HepG2 (cell line): Measurements from ENCODE around the gene OR2V2. TPM values are rescaled to one million over a fixed set of nuclear protein-coding genes. Genes with fewer than 3 reads are reported as not detected.
"Not testable (repeated sequence)": the region's sequence is repeated elsewhere in the genome, so short reads cannot be mapped to it uniquely, and the experiment has no call there.

Experiments used
- ATAC-seq: fragments of 200-7000 bp; cut with Tn5 transposase; 3 replicates; pipeline ENCODE4 v1.9.1; 2020; ENCODE audit warnings: mild to moderate bottlenecking, moderate library complexity
- BruUV-seq: library from RNA; stranded (reverse); fragments of 400-500 nt; replicated peaks from 2 replicates; lab custom pipeline; 2021; lab: Mats Ljungman, UMichigan
- CTCF ChIA-PET: fragments of 300-600 bp; formaldehyde crosslinking; extraction: SDS; loops from one replicate; lab custom pipeline; 2021; ENCODE audit warnings: low total read pairs, inconsistent platforms, low intra/inter-chr PET ratio; lab: Yijun Ruan, JAX
- POLR2A ChIA-PET: fragments of 350-600 bp; sonication (Branson Sonifier 250); formaldehyde crosslinking; loops from one replicate; lab custom pipeline; 2020; ENCODE audit warnings: antibody characterized with exemption, inconsistent platforms; lab: Yijun Ruan, JAX
- DNase-seq: peaks from one replicate; pipeline ENCODE4 v3.0.0-alpha.2; 2015; ENCODE audit warnings: low spot score
- FAIRE-seq: peaks from 3 replicates; lab custom pipeline; 2011; peaks lifted over from hg19 to GRCh38; lab: Jason Lieb, UNC
- H2AFZ ChIP-seq: one replicate; pipeline ENCODE4 v1.6.1; 2011; ENCODE audit warnings: low read length, inconsistent platforms
- H3K27ac ChIP-seq: fragments of 300-600 bp; 3 replicates; pipeline ENCODE4 v1.8.0; 2011; ENCODE audit warnings: mixed run types, mild to moderate bottlenecking, mixed read lengths, low read length, inconsistent platforms; ENCODE audit not compliant: insufficient read depth; ENCODE audit errors: extremely low read length
- H3K27me3 ChIP-seq, 2 experiments: fragments of 200-600 bp in 1 of 2; 2 replicates in 1 of 2; 3 replicates in 1 of 2; pipeline versions ENCODE4 v1.6.0 to v1.8.0; 2011; ENCODE audit warnings: low read length in 2 of 2, mild to moderate bottlenecking in 2 of 2, moderate library complexity in 2 of 2, inconsistent platforms in 1 of 2; ENCODE audit not compliant: insufficient read depth in 2 of 2, control insufficient read depth in 1 of 2
- H3K36me3 ChIP-seq, 2 experiments: fragments of 200-600 bp in 1 of 2; replicated peaks in 1 of 2; 2 replicates in 1 of 2; 3 replicates in 1 of 2; pipeline versions ENCODE4 v1.5.1 to v1.8.0; 2011; ENCODE audit warnings: low read length in 2 of 2, inconsistent platforms in 1 of 2; ENCODE audit not compliant: insufficient read depth in 2 of 2, control insufficient read depth in 1 of 2
- H3K4me1 ChIP-seq: 2 replicates; pipeline ENCODE4 v1.5.1; 2012; ENCODE audit warnings: low read length, inconsistent platforms; ENCODE audit not compliant: insufficient read depth
- H3K4me2 ChIP-seq: 2 replicates; pipeline ENCODE4 v1.6.0; 2011; ENCODE audit warnings: low read depth, low read length, inconsistent platforms
- H3K4me3 ChIP-seq, 3 experiments: fragments of 200-600 bp in 1 of 3; sonication (generic), shearing (Covaris generic) in 1 of 3; replicated peaks in 1 of 3; 2 replicates each; pipeline ENCODE4 v1.5.1; 2011 to 2016; ENCODE audit warnings: low read length in 3 of 3, inconsistent platforms in 2 of 3, low read depth in 2 of 3, mild to moderate bottlenecking in 2 of 3, control low read depth in 1 of 3, mixed read lengths in 1 of 3; ENCODE audit not compliant: insufficient read depth in 1 of 3
- H3K79me2 ChIP-seq: one replicate; pipeline ENCODE4 v1.6.1; 2011; ENCODE audit warnings: low read length, inconsistent platforms; ENCODE audit not compliant: insufficient read depth
- H3K9ac ChIP-seq: 2 replicates; pipeline ENCODE4 v1.6.0; 2011; ENCODE audit warnings: mild to moderate bottlenecking, low read depth, low read length, inconsistent platforms; ENCODE audit not compliant: insufficient read depth
- H3K9me3 ChIP-seq: 2 replicates; pipeline ENCODE4 v1.5.1; 2012; ENCODE audit warnings: mild to moderate bottlenecking, low read length
- H4K20me1 ChIP-seq: 2 replicates; pipeline ENCODE4 v1.6.0; 2011; ENCODE audit warnings: inconsistent platforms, mild to moderate bottlenecking, low read length, moderate library complexity; ENCODE audit not compliant: insufficient read depth
- CHD2 ChIP-seq: IDR thresholded peaks from 2 replicates; pipeline ENCODE4 v1.6.1; 2011; ENCODE audit warnings: low read depth, low read length, improper control_type of control experiment
- HNRNPK ChIP-seq: fragments of 200-400 bp; formaldehyde crosslinking; IDR thresholded peaks from 2 replicates; pipeline ENCODE4 v1.6.1; 2018; ENCODE audit warnings: low read length, low read depth, moderate library complexity, mild to moderate bottlenecking; ENCODE audit not compliant: poor library complexity, severe bottlenecking
- ZNF329 ChIP-seq: sonication (generic); formaldehyde crosslinking; IDR thresholded peaks from 2 replicates; pipeline ENCODE4 v1.9.0; 2021; ENCODE audit warnings: low read depth, mild to moderate bottlenecking, missing genetic modification reagents
- WGBS: methylation state at CpG from one replicate; pipeline ENCODE4 v1.1.6; 2017; ENCODE audit warnings: low lambda C conversion rate; 5-methylcytosine and 5-hydroxymethylcytosine counted together
- in situ Hi-C: cut with HindIII; loops from 2 replicates; pipeline ENCODE4 v1.10.0; 2017; ENCODE audit warnings: low pct_unique_long_range_greater_than_20kb; ENCODE audit not compliant: extremely low pct_ligation_motif_present
- intact Hi-C: fragments of 100-400 bp; cut with micrococcal nuclease; formaldehyde crosslinking; loops from one replicate; pipeline ENCODE4 v1.10.0; 2022; ENCODE audit not compliant: unreplicated experiment
- polyA plus RNA-seq, 8 experiments: library from polyadenylated mRNA; depleted of rRNA in 3 of 8; stranded (reverse) in 7 of 8; unstranded in 1 of 8; fragments of >200 nt; fragmentation: Illumina TruSeq in 4 of 8; extraction: Trizol in 4 of 8; gene quantifications; 2 replicates each; pipeline versions ENCODE4 v1.2.1 to v1.2.3, GENCODE V29; 2011 to 2016; ENCODE audit warnings: low read depth in 4 of 8, missing spikeins in 1 of 8, mixed read lengths in 1 of 8; ENCODE audit not compliant: insufficient read depth in 1 of 8
- total RNA-seq, 5 experiments: library from RNA; depleted of rRNA; stranded (reverse); fragments of >200 nt; fragmentation: Illumina TruSeq; extraction: Trizol; gene quantifications; 2 replicates each; pipeline ENCODE4 v1.2.3, GENCODE V29; 2016; ENCODE audit warnings: low read depth in 1 of 5
- TF ChIP-seq, protein P1 (sequence below): sonication (generic); formaldehyde crosslinking; IDR thresholded peaks from one replicate; pipeline ENCODE4 v1.5.1; 2020; ENCODE audit warnings: mild to moderate bottlenecking, missing genetic modification reagents; ENCODE audit errors: not compliant biosample characterization

Gene OR2V2
- total and polyA plus RNA-seq, 2 of the 13 experiments (the other 11 are each of a cell fraction or from before 2014, with no cell fraction given) = not detected

DNA sequence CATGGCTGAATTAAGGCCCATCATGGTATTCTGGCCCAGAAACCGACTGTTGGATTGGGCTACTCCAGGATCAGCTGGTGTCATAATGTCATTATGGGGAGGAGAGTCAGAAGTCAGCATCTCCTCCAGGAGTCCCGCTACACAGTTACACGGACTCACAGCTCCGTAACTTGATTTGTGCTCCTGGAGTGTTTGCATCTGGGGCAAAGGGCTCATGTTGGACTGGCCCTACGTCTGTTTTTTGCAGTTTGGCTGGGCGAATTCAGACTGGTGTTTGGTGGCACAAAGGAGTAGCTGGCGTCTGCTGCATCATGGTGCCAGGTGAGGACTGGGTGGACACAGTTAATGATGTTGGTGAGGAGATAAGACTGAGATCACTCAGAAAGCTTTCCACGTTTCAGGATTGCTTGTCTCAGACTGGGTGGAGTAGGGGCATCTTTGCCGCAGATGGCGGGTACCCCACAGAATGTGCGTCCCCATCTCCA lies 47.7 kb upstream of the OR2V2 start (continued):
- TF ChIP-seq, protein P1, sequence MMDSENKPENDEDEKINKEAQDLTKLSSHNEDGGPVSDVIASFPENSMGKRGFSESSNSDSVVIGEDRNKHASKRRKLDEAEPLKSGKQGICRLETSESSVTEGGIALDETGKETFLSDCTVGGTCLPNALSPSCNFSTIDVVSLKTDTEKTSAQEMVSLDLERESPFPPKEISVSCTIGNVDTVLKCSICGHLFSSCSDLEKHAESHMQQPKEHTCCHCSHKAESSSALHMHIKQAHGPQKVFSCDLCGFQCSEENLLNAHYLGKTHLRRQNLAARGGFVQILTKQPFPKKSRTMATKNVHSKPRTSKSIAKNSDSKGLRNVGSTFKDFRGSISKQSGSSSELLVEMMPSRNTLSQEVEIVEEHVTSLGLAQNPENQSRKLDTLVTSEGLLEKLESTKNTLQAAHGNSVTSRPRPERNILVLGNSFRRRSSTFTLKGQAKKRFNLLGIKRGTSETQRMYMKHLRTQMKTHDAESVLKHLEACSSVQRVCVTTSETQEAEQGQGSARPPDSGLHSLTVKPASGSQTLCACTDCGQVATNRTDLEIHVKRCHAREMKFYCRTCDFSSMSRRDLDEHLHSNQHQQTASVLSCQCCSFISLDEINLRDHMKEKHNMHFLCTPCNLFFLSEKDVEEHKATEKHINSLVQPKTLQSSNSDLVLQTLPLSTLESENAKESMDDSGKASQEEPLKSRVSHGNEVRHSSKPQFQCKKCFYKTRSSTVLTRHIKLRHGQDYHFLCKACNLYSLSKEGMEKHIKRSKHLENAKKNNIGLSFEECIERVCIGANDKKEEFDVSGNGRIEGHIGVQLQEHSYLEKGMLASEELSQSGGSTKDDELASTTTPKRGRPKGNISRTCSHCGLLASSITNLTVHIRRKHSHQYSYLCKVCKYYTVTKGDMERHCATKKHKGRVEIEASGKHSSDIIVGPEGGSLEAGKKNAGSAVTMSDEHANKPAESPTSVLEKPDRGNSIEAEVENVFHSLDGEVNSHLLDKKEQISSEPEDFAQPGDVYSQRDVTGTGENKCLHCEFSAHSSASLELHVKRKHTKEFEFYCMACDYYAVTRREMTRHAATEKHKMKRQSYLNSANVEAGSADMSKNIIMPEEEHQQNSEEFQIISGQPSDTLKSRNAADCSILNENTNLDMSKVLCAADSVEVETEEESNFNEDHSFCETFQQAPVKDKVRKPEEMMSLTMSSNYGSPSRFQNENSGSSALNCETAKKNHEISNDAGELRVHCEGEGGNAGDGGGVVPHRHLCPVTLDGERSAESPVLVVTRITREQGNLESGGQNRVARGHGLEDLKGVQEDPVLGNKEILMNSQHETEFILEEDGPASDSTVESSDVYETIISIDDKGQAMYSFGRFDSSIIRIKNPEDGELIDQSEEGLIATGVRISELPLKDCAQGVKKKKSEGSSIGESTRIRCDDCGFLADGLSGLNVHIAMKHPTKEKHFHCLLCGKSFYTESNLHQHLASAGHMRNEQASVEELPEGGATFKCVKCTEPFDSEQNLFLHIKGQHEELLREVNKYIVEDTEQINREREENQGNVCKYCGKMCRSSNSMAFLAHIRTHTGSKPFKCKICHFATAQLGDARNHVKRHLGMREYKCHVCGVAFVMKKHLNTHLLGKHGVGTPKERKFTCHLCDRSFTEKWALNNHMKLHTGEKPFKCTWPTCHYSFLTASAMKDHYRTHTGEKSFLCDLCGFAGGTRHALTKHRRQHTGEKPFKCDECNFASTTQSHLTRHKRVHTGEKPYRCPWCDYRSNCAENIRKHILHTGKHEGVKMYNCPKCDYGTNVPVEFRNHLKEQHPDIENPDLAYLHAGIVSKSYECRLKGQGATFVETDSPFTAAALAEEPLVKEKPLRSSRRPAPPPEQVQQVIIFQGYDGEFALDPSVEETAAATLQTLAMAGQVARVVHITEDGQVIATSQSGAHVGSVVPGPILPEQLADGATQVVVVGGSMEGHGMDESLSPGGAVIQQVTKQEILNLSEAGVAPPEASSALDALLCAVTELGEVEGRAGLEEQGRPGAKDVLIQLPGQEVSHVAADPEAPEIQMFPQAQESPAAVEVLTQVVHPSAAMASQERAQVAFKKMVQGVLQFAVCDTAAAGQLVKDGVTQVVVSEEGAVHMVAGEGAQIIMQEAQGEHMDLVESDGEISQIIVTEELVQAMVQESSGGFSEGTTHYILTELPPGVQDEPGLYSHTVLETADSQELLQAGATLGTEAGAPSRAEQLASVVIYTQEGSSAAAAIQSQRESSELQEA (CRISPR knock-in tag) = no peak
- TF ChIP-seq, all 625 proteins: peak for 0

DNA sequence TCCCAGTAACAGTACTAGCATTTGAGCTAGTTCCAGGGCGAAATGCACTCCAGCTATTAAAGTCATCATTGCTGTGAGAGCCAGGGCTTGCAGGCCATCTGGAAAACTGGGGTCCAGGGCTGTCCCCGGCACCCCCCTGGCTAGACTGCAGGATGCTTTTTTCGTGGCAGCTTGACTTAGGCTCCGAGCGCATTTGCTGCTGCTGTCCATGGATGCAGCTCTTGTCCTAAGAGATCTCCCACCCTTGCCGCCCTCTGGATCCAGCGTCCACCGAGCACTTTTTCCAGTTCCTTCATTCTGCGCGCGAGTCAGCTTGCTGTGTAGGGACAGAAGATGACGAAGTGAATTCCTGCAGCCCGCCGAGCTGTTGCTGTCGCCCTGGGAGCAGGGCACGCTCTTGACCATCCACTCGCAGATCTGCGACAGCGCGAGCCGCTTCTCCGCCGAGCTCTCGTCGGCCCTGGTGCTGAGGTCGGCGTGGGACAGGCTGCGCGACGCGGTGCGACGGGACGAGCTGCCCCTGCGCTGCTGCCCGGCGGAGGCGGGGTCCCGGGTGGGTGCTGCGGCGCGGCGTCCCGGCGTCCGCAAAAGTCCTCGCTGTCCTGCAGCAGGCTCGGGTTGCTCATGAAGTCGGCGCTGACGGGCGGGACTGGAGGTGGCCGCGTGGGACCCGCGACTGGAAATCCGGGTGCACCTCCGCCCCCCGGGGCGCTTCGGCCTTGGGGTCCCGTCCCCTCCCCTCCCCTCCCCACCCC lies 47.1 kb upstream of the OR2V2 start:
- peaks cover 2 to 18% of the 10 kb centered on the region in 2 experiments; a peak in 3 of 5 replicates for H3K27me3 ChIP-seq
- POLR2A ChIA-PET = no interaction called here
- in situ Hi-C loops = no loop called here
- intact Hi-C loops = no loop called here
- no peak overlapping the region for H2AFZ ChIP-seq
- peak; percentile 97 for TF ChIP-seq HNRNPK
- no peak for TF ChIP-seq CHD2
- TF ChIP-seq ZNF329 (CRISPR knock-in tag) = peak; percentile 91
- TF ChIP-seq, all 625 proteins: peak for 2
- H3K9ac ChIP-seq = no peak overlapping the region
- no peaks in the 10 kb centered on the region for H3K79me2 ChIP-seq
- CTCF ChIA-PET = no interaction called here
- no peaks in the 10 kb centered on the region for H4K20me1 ChIP-seq
- peak; percentile 55 for ATAC-seq
- no peak for DNase-seq
- H3K27ac ChIP-seq = no peak overlapping the region
- H3K36me3 ChIP-seq = no peaks in the 10 kb centered on the region
- H3K4me2 ChIP-seq = 0 out of 2 replicates have a peak overlapping the region, but pooled peaks have one; percentile 7
- BruUV-seq = no TSS peak
- 27% methylated on average over 9 of the region's 62 CpGs for WGBS
- no peaks in the 10 kb centered on the region for H3K9me3 ChIP-seq
- H3K4me3 ChIP-seq = no peak overlapping the region
- no peaks in the 10 kb centered on the region for H3K4me1 ChIP-seq
- FAIRE-seq = no peak

DNA sequence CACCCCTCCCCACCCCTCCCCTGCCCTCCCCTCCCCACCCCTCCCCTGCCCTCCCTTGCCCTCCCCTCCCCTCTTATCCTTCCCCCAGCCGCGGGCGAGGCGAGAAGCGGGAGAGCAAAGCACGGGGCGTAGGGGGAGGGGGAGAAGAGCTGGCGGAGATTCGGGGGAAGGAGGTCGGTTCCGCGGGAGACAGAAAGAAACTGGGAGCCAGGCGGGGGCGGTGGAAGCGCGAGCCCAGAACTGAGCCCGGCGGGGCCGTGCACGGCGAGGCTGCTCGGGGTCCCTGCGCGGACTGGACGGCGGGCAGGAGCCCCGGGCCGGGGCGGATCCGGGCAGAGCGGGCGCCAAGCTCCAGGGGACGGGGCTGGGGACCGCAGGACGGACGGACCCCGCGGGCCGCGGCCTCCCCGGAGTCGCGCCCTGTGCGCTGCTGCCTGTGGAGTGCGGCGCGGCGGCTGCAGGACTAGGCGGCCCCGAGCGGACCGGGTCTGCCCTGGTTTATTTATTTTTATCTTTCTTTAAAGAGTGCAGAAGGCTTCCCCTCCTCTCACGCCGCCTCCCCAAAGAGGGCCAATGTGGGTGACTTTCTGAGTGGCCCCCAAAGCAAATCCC lies 46.2 kb upstream of the OR2V2 start:
- H4K20me1 ChIP-seq, H3K9me3 ChIP-seq, in situ Hi-C loops, H3K9ac ChIP-seq, DNase-seq, H3K36me3 ChIP-seq, FAIRE-seq, POLR2A ChIA-PET, CTCF ChIA-PET, H3K79me2 ChIP-seq, BruUV-seq, H3K27ac ChIP-seq, ATAC-seq, H2AFZ ChIP-seq, H3K4me2 ChIP-seq, H3K4me3 ChIP-seq, H3K4me1 ChIP-seq, intact Hi-C loops: not testable (repeated sequence)
- no CpG with 5 or more reads among the region's 54 CpGs for WGBS
- H3K27me3 ChIP-seq = peaks cover 2 to 18% of the 10 kb centered on the region in 2 experiments; a peak in 3 of 5 replicates
